Thoracic aorta (tissue), 2 donors: ENCODE measurements around the gene SYT9. TPM values are rescaled to one million over a fixed set of nuclear protein-coding genes. Genes with fewer than 3 reads are reported as not detected.

Experiments used
- ATAC-seq: fragments of 150-250 bp; one replicate; pipeline ENCODE4 v1.8.0; 2017; ENCODE audit warnings: low read depth; ENCODE audit not compliant: insufficient number of reproducible peaks, low FRiP score
- DNase-seq: peaks from one replicate; pipeline ENCODE4 v3.0.0-alpha.2; 2020; ENCODE audit warnings: low spot score
- H3K27ac ChIP-seq, 2 donors: fragments of 200-600 bp; sonication (generic); 1 replicate in 1 of 2; 2 replicates in 1 of 2; pipeline ENCODE4 v1.5.1; 2016; ENCODE audit warnings: mild to moderate bottlenecking in 2 of 2, moderate library complexity in 2 of 2
- H3K27me3 ChIP-seq: fragments of 200-600 bp; sonication (generic); replicated peaks from 2 replicates; pipeline ENCODE4 v1.6.0; 2016; ENCODE audit warnings: mild to moderate bottlenecking; ENCODE audit not compliant: insufficient read depth
- H3K36me3 ChIP-seq: fragments of 200-600 bp; sonication (generic); one replicate; pipeline ENCODE4 v1.5.1; 2016
- H3K4me1 ChIP-seq, 2 donors: fragments of 200-600 bp; sonication (generic); 1 replicate in 1 of 2; 2 replicates in 1 of 2; pipeline versions ENCODE4 v1.5.1 to v1.6.0; 2016; ENCODE audit warnings: low read depth in 2 of 2, mild to moderate bottlenecking in 1 of 2; ENCODE audit not compliant: control insufficient read depth in 1 of 2
- H3K4me3 ChIP-seq: fragments of 200-600 bp; sonication (generic); 2 replicates; pipeline ENCODE4 v1.5.1; 2016; ENCODE audit warnings: mild to moderate bottlenecking
- H3K9me3 ChIP-seq: fragments of 200-600 bp; sonication (generic); 2 replicates; pipeline ENCODE4 v1.5.1; 2016
- CTCF ChIP-seq: fragments of 200-600 bp; sonication (generic); IDR thresholded peaks from one replicate; pipeline ENCODE4 v1.5.1; 2019; ENCODE audit warnings: antibody characterized with exemption
- total RNA-seq, 2 donors: library from RNA; depleted of rRNA; stranded (reverse); fragments of >200 nt; gene quantifications; one replicate each; pipeline versions ENCODE4 v1.1.0 to v1.2.3, GENCODE V29; 2016

Gene SYT9
- total RNA-seq, 2 donors from 2014 or later: not detected

- no peak for DNase-seq
- Histone ChIP-seq H3K36me3 (no peaks in the 10 kb centered on the region), H3K9me3 (no peaks in the 10 kb centered on the region), H3K27me3 (no peaks in the 10 kb centered on the region), H3K27ac (no peak overlapping the region), H3K4me3 (no peak overlapping the region), H3K4me1 (peaks cover 0 to 3% of the 10 kb centered on the region in 2 donors)
- TF ChIP-seq CTCF: no peak
- ATAC-seq: no peak
These were observed 240.5 kb downstream of the SYT9 start for GRCh38 chr11:7492253-7492652.

- no peaks in the 10 kb centered on the region for H3K36me3 ChIP-seq
- DNase-seq (no peak), ATAC-seq (no peak)
- H3K9me3 ChIP-seq: no peaks in the 10 kb centered on the region
- no peaks in the 10 kb centered on the region for H3K27me3 ChIP-seq
- H3K4me1 ChIP-seq: no peaks in the 10 kb centered on the region
- no peak overlapping the region for H3K27ac ChIP-seq
- no peak for TF ChIP-seq CTCF
- H3K4me3 ChIP-seq: no peak overlapping the region
These were observed 242.0 kb downstream of the SYT9 start for GRCh38 chr11:7493670-7494069.

GRCh38 chr11:7494086-7494745 is 242.5 kb downstream of the SYT9 start:
- ATAC-seq (no peak), DNase-seq (no peak)
- Histone ChIP-seq H3K27me3 (no peaks in the 10 kb centered on the region), H3K27ac (no peak overlapping the region), H3K9me3 (no peaks in the 10 kb centered on the region), H3K36me3 (no peaks in the 10 kb centered on the region), H3K4me1 (no peaks in the 10 kb centered on the region), H3K4me3 (no peak overlapping the region)
- no peak for TF ChIP-seq CTCF

- Histone ChIP-seq H3K4me3 (no peak overlapping the region), H3K36me3 (no peaks in the 10 kb centered on the region), H3K4me1 (no peaks in the 10 kb centered on the region), H3K27me3 (no peaks in the 10 kb centered on the region), H3K9me3 (no peaks in the 10 kb centered on the region), H3K27ac (no peak overlapping the region)
- no peak for TF ChIP-seq CTCF
- DNase-seq (no peak), ATAC-seq (no peak)
These were observed 244.3 kb downstream of the SYT9 start for GRCh38 chr11:7495882-7496551.

GRCh38 chr11:7498193-7498592 is 246.5 kb downstream of the SYT9 start:
- Histone ChIP-seq H3K36me3 (no peaks in the 10 kb centered on the region), H3K4me3 (no peak overlapping the region), H3K27ac (no peak overlapping the region), H3K9me3 (no peaks in the 10 kb centered on the region), H3K27me3 (no peaks in the 10 kb centered on the region), H3K4me1 (no peaks in the 10 kb centered on the region)
- TF ChIP-seq CTCF: no peak
- DNase-seq (no peak), ATAC-seq (no peak)
